Duodenal mucosa (tissue), 2 donors: ENCODE data around the gene JMJD8.

ENCODE experiments used
- H3K27ac ChIP-seq: one replicate; pipeline ENCODE4 v1.7.0; 2013; ENCODE audit warnings: low read depth, low read length
- H3K27me3 ChIP-seq, 2 donors: one replicate each; pipeline ENCODE4 v1.7.0; 2013; ENCODE audit warnings: low read length in 2 of 2, control low read depth in 1 of 2; ENCODE audit not compliant: insufficient read depth in 2 of 2, control insufficient read depth in 1 of 2
- H3K36me3 ChIP-seq, 2 donors: one replicate each; pipeline ENCODE4 v1.7.0; 2013; ENCODE audit warnings: low read length in 2 of 2, control low read depth in 1 of 2; ENCODE audit not compliant: insufficient read depth in 2 of 2, control insufficient read depth in 1 of 2
- H3K4me1 ChIP-seq, 2 donors: one replicate each; pipeline ENCODE4 v1.7.0; 2013; ENCODE audit warnings: low read length in 2 of 2, control low read depth in 1 of 2; ENCODE audit not compliant: insufficient read depth in 2 of 2, control insufficient read depth in 1 of 2
- H3K4me3 ChIP-seq, 2 donors: one replicate each; pipeline ENCODE4 v1.7.0; 2013; ENCODE audit warnings: low read length in 2 of 2, low read depth in 1 of 2
- H3K9ac ChIP-seq, 2 donors: one replicate each; pipeline ENCODE4 v1.7.0; 2013; ENCODE audit warnings: low read length in 2 of 2, low read depth in 1 of 2
- H3K9me3 ChIP-seq, 2 donors: one replicate each; pipeline ENCODE4 v1.7.0; 2013; ENCODE audit warnings: low read length in 2 of 2, control low read depth in 1 of 2; ENCODE audit not compliant: control insufficient read depth in 1 of 2

The JMJD8 gene

GRCh38 chr16:668519-669171, 15.5 kb downstream of the JMJD8 start:
- Histone ChIP-seq H3K27ac (peak overlapping the region; percentile 66), H3K36me3 (peaks cover 22 to 43% of the 10 kb centered on the region in 2 donors)

GRCh38 chr16:667780-668518, 16.2 kb downstream of the JMJD8 start, which contains the start of gene RHOT2:
TSS of gene RHOT2 (plus strand) at chr16:668132. CDS start at chr16:668200, 68 bp downstream.
- Histone ChIP-seq H3K27ac (peak within 1 kb of the TSS; percentile 66), H3K9me3 (no peaks in the 10 kb centered on the region), H3K36me3 (peaks cover 21 to 37% of the 10 kb centered on the region in 2 donors), H3K4me1 (peaks cover 14 to 16% of the 10 kb centered on the region in 2 donors), H3K27me3 (no peaks in the 10 kb centered on the region), H3K4me3 (peak within 1 kb of the TSS; percentile 77 to 80), H3K9ac (peak within 1 kb of the TSS; percentile 74 to 79)

More at GRCh38 chr16:668519-669171, 15.5 kb downstream of the JMJD8 start:
- peaks cover 14 to 16% of the 10 kb centered on the region in 2 donors for H3K4me1 ChIP-seq
- no peaks in the 10 kb centered on the region for H3K27me3 ChIP-seq
- peak overlapping the region; percentile 77 to 80 for H3K4me3 ChIP-seq
- peak overlapping the region; percentile 74 to 79 for H3K9ac ChIP-seq
- H3K9me3 ChIP-seq = no peaks in the 10 kb centered on the region

- Histone ChIP-seq H3K27me3 (no peaks in the 10 kb centered on the region), H3K9ac (peak overlapping the region in 1 of 2 donors; percentile 60), H3K9me3 (no peaks in the 10 kb centered on the region), H3K4me1 (peaks cover 14 to 16% of the 10 kb centered on the region in 2 donors), H3K4me3 (peak overlapping the region; percentile 24 to 32), H3K36me3 (peaks cover 16 to 30% of the 10 kb centered on the region in 2 donors), H3K27ac (no peak overlapping the region)
These were observed 16.9 kb downstream of the JMJD8 start for GRCh38 chr16:667113-667779.

GRCh38 chr16:666572-666971, 17.6 kb downstream of the JMJD8 start:
- no peaks in the 10 kb centered on the region for H3K9me3 ChIP-seq
- H3K4me1 ChIP-seq = peaks cover 14 to 16% of the 10 kb centered on the region in 2 donors
- H3K4me3 ChIP-seq = no peak overlapping the region
- H3K27me3 ChIP-seq = no peaks in the 10 kb centered on the region
- H3K9ac ChIP-seq = no peak overlapping the region
- H3K36me3 ChIP-seq = peaks cover 13 to 24% of the 10 kb centered on the region in 2 donors
- H3K27ac ChIP-seq = no peak overlapping the region

GRCh38 chr16:662597-662996, 21.5 kb downstream of the JMJD8 start:
- peaks cover 6 to 17% of the 10 kb centered on the region in 2 donors for H3K4me1 ChIP-seq
- no peak overlapping the region for H3K4me3 ChIP-seq
- H3K9ac ChIP-seq = no peak overlapping the region

GRCh38 chr16:662095-662494, 22.0 kb downstream of the JMJD8 start:
- Histone ChIP-seq H3K27ac (no peak overlapping the region), H3K9ac (no peak overlapping the region), H3K27me3 (no peaks in the 10 kb centered on the region), H3K9me3 (no peaks in the 10 kb centered on the region), H3K4me3 (no peak overlapping the region), H3K4me1 (peaks cover 3 to 13% of the 10 kb centered on the region in 2 donors), H3K36me3 (peaks cover 0 to 12% of the 10 kb centered on the region in 2 donors)

More at GRCh38 chr16:662597-662996, 21.5 kb downstream of the JMJD8 start:
- H3K36me3 ChIP-seq = peaks cover 0 to 12% of the 10 kb centered on the region in 2 donors
- H3K27me3 ChIP-seq = no peaks in the 10 kb centered on the region
- no peak overlapping the region for H3K27ac ChIP-seq
- H3K9me3 ChIP-seq = no peaks in the 10 kb centered on the region

GRCh38 chr16:661184-661821, 22.8 kb downstream of the JMJD8 start:
- Histone ChIP-seq H3K9ac (no peak overlapping the region), H3K4me1 (peaks cover 3 to 13% of the 10 kb centered on the region in 2 donors), H3K27ac (no peak overlapping the region), H3K9me3 (no peaks in the 10 kb centered on the region), H3K4me3 (no peak overlapping the region), H3K36me3 (peaks cover 0 to 12% of the 10 kb centered on the region in 2 donors), H3K27me3 (no peaks in the 10 kb centered on the region)

GRCh38 chr16:660459-661183, 23.5 kb downstream of the JMJD8 start:
- H3K27ac ChIP-seq = no peak overlapping the region
- no peaks in the 10 kb centered on the region for H3K9me3 ChIP-seq
- no peaks in the 10 kb centered on the region for H3K27me3 ChIP-seq
- peak overlapping the region; percentile 18 to 25 for H3K9ac ChIP-seq
- H3K4me1 ChIP-seq = peaks cover 3 to 13% of the 10 kb centered on the region in 2 donors
- H3K36me3 ChIP-seq = peaks cover 0 to 13% of the 10 kb centered on the region in 2 donors
- no peak overlapping the region for H3K4me3 ChIP-seq

GRCh38 chr16:660132-660458, 24.0 kb downstream of the JMJD8 start:
- peaks cover 0 to 16% of the 10 kb centered on the region in 2 donors for H3K36me3 ChIP-seq
- H3K9ac ChIP-seq = peak overlapping the region; percentile 18 to 25
- no peaks in the 10 kb centered on the region for H3K27me3 ChIP-seq
- no peak overlapping the region for H3K27ac ChIP-seq
- no peaks in the 10 kb centered on the region for H3K9me3 ChIP-seq
- peaks cover 3 to 13% of the 10 kb centered on the region in 2 donors for H3K4me1 ChIP-seq
- no peak overlapping the region for H3K4me3 ChIP-seq
